Breast epithelium (tissue), 4 donors: ENCODE measurements around the gene CNIH4. TPM values are rescaled to one million over a fixed set of nuclear protein-coding genes. Genes with fewer than 3 reads are reported as not detected.
"Not testable (repeated sequence)": the region's sequence is repeated elsewhere in the genome, so short reads cannot be mapped to it uniquely, and the experiment has no call there.

Experiments
- DNase-seq, 2 donors: peaks; one replicate each; pipeline ENCODE4 v3.0.0-alpha.2; 2019; ENCODE audit warnings: low spot score in 2 of 2
- H3K27ac ChIP-seq, 2 donors: fragments of 200-600 bp; sonication (generic) in 1 of 2; one replicate each; pipeline ENCODE4 v1.5.1; 2016 to 2019; ENCODE audit warnings: mild to moderate bottlenecking in 1 of 2
- H3K27me3 ChIP-seq, 2 donors: fragments of 200-600 bp; sonication (generic) in 1 of 2; one replicate each; pipeline versions ENCODE4 v1.5.1 to v1.6.0; 2017 to 2019; ENCODE audit warnings: control low read depth in 1 of 2, mild to moderate bottlenecking in 1 of 2
- H3K36me3 ChIP-seq: fragments of 200-600 bp; one replicate; pipeline ENCODE4 v1.5.1; 2019
- H3K4me1 ChIP-seq, 2 donors: fragments of 200-600 bp; sonication (generic); one replicate each; pipeline ENCODE4 v1.5.1; 2016 to 2019; ENCODE audit warnings: control low read depth in 1 of 2
- H3K4me3 ChIP-seq, 3 donors: fragments of 200-600 bp; sonication (generic); 1 replicate in 2 of 3; 2 replicates in 1 of 3; pipeline ENCODE4 v1.5.1; 2016 to 2019; ENCODE audit warnings: mild to moderate bottlenecking in 3 of 3, moderate library complexity in 2 of 3
- H3K9me3 ChIP-seq, 2 donors: fragments of 200-600 bp; sonication (generic) in 1 of 2; one replicate each; pipeline ENCODE4 v1.5.1; 2016 to 2019; ENCODE audit warnings: control low read depth in 1 of 2
- POLR2A ChIP-seq: fragments of 450-650 bp; IDR thresholded peaks from one replicate; pipeline ENCODE4 v1.6.1; 2016; ENCODE audit warnings: antibody characterized with exemption, mild to moderate bottlenecking, moderate library complexity
- POLR2AphosphoS5 ChIP-seq, 3 donors: sonication (generic); formaldehyde crosslinking; IDR thresholded peaks; one replicate each; pipeline ENCODE4 v1.6.1; 2017; ENCODE audit warnings: antibody characterized with exemption in 3 of 3
- intact Hi-C: fragments of 100-400 bp; cut with DNase I; formaldehyde crosslinking; loops from one replicate; pipeline ENCODE4 v1.15.1; 2023; ENCODE audit warnings: low total_unique reads
- total RNA-seq, 3 donors: library from RNA; depleted of rRNA; stranded (reverse); fragments of >200 nt; gene quantifications; one replicate each; pipeline ENCODE4 v1.1.0, GENCODE V29; 2016
- TF ChIP-seq, protein P1 (sequence below), 3 donors: fragments of 450-650 bp; IDR thresholded peaks; one replicate each; pipeline ENCODE4 v1.5.1; 2016 to 2017; ENCODE audit warnings: antibody characterized with exemption in 3 of 3, mild to moderate bottlenecking in 3 of 3, moderate library complexity in 3 of 3

The CNIH4 gene
- 10 to 100 TPM; 42.9 to 54.1 (median 43.3) TPM for total RNA-seq

DNA sequence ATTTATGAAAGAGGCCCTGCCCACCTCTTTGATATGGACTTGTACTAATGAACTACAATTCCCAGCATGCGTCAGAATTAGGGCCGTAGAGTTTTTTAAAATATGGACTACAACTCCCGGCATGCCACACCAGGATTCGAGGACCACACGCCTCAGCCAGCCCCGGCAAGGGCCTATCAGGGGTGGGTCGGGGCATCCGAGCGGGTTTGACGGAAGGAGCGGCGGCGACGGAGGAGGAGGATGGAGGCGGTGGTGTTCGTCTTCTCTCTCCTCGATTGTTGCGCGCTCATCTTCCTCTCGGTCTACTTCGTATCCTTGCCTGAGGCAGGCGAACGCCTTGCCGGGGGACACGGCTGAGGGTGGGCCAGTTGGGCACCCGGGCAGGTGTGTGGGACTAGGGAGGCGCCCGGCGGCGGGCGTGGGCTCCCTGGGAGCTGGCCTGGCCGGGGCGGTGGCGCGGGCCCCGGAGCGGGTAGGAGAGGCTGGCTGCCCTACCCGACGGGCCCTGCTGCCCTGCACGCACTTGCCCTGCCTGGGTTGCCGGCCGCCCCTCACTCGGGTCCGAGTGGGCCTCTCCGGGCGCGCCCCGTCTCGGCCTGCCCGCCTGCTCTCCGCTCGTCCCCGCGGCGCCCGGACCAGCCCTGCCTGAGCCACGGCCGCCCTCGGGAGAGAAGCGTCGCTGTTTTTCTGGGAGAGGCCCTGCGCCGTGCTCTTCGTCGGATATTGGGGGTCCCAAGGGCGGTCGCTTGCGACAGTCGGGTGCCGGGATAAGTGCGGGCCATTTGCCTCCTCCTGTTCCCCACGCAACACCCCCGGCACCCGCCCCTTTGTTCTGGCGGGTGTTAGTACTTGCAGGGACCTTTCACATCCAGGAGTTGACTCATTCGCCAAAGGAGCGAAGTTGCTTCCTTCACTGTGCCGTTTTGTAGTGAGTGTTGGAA lies at the start of gene CNIH4:
Gene CNIH4 (plus strand): TSS at position 195 of the 941 bp plus-strand sequence. CDS start 46 bp downstream, at position 241.
- Histone ChIP-seq H3K27me3 (no peaks in the 10 kb centered on the region), H3K4me3 (peak within 1 kb of the TSS; percentile 79 to 94 (median 93)), H3K36me3 (no peaks in the 10 kb centered on the region), H3K27ac (peak within 1 kb of the TSS; percentile 93 to 96), H3K9me3 (no peaks in the 10 kb centered on the region), H3K4me1 (peaks cover 7% of the 10 kb centered on the region in 2 donors)
- intact Hi-C loops: no loop called here
- DNase-seq: peak; percentile 82 to 93
- TF ChIP-seq POLR2A (peak; percentile 74), POLR2AphosphoS5 (IDR thresholded peaks at IDR 0.05) (peak; percentile 53 to 92 (median 88))
- TF ChIP-seq, protein P1, sequence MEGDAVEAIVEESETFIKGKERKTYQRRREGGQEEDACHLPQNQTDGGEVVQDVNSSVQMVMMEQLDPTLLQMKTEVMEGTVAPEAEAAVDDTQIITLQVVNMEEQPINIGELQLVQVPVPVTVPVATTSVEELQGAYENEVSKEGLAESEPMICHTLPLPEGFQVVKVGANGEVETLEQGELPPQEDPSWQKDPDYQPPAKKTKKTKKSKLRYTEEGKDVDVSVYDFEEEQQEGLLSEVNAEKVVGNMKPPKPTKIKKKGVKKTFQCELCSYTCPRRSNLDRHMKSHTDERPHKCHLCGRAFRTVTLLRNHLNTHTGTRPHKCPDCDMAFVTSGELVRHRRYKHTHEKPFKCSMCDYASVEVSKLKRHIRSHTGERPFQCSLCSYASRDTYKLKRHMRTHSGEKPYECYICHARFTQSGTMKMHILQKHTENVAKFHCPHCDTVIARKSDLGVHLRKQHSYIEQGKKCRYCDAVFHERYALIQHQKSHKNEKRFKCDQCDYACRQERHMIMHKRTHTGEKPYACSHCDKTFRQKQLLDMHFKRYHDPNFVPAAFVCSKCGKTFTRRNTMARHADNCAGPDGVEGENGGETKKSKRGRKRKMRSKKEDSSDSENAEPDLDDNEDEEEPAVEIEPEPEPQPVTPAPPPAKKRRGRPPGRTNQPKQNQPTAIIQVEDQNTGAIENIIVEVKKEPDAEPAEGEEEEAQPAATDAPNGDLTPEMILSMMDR (IDR thresholded peaks at IDR 0.05): no peak

DNA sequence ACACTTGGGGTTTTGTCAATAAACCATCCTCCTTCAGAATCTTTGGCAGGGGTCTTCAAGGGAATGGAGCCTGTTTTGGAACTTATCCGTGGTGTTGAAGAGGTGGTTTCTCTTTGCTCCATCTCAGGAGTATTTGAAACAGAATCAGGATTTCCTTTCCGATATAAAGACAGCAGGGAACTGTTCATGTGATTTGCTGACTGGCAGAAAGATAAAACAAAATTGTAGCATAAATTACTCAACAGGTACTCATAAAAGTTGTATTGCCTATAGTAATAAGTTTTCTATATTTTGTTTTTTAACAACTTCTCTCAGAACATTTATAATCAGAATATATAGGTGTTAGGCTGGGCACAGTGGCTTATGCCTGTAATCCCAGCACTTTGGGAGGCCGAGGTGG lies 48.6 kb upstream of the CNIH4 start:
- Histone ChIP-seq H3K9me3 (no peaks in the 10 kb centered on the region), H3K4me3 (no peak overlapping the region), H3K36me3 (no peaks in the 10 kb centered on the region), H3K4me1 (no peaks in the 10 kb centered on the region), H3K27ac (no peak overlapping the region), H3K27me3 (no peaks in the 10 kb centered on the region)
- no peak for DNase-seq
- TF ChIP-seq, protein P1 (IDR thresholded peaks at IDR 0.05): no peak
- TF ChIP-seq POLR2A (no peak), POLR2AphosphoS5 (IDR thresholded peaks at IDR 0.05) (no peak)
- intact Hi-C loops: no loop called here

DNA sequence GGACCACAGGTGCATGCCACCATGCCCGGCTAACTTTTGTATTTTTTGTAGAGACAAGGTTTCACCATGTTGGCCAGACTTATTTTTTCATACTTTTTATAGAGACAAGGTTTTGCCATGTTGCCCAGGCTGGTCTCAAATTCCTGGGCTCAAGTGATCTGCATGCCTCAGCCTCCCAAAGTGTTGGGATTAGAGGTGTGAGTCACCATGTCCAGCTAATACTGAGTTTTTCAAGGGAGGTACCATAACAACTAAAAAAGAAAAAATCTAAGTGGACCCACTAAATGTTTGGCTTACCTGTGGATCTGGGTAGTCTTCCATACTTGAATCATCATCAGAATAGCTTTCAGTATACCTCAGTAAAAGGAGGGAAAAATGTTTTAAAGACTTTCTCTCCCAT lies 45.2 kb upstream of the CNIH4 start:
- H3K4me3 ChIP-seq, H3K27me3 ChIP-seq, intact Hi-C loops, DNase-seq, H3K36me3 ChIP-seq, H3K27ac ChIP-seq, H3K4me1 ChIP-seq, H3K9me3 ChIP-seq: not testable (repeated sequence)

DNA sequence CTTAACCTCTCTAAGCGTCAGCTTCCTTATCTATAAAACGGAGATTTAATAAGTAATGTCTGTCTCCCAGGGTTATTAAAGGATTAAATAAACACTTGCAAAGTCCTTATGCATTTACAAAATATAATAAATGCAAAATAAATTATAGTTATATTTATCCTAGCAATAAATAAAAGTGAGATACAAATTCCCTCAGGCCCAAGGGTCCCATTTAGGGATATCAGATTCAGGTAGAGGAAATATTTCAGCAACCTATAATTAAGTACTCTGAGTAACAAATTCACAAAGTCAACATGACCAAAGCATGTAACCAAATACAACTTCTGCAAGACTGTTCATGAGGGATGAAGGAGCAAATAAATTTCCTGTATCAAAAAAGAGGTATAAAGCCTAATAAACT lies 44.7 kb upstream of the CNIH4 start:
- Histone ChIP-seq H3K27ac (no peak overlapping the region), H3K4me1 (no peaks in the 10 kb centered on the region), H3K4me3 (no peak overlapping the region), H3K9me3 (no peaks in the 10 kb centered on the region), H3K27me3 (no peaks in the 10 kb centered on the region), H3K36me3 (no peaks in the 10 kb centered on the region)
- no peak for TF ChIP-seq POLR2AphosphoS5 (IDR thresholded peaks at IDR 0.05)
- no peak for TF ChIP-seq POLR2A
- TF ChIP-seq, protein P1 (IDR thresholded peaks at IDR 0.05): no peak
- no peak for DNase-seq
- intact Hi-C loops: no loop called here

DNA sequence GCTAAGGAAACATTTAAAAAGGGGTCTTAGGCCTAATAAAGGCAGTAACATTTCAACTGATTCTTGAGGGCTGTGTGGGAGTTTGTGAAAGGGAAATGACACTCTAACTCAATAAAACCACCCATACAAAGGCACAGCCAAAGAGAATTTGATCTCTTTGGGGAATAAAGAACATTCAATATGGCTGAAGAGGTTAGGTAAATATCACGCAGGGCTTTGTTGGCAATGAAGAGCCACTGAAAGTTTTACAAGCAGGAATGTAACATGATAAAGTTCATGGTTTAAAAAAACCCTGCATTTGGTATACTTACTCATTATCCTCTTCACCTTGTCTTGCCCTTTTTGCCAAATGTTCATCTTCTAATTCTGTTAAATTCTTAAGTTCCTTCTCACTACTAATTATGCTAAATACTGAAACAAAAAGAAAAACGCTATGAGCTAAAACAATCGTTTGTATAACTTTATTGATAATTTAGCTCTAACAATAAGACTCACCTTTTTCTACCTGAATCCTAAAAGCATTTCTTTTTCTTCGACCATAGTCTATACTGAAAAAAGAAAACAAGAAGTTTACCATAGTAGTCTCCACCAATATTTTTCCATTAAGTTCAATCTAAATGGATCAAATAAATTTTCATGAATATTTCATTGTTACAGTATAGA lies 39.2 kb upstream of the CNIH4 start:
- DNase-seq: no peak
- intact Hi-C loops: no loop called here
- no peaks in the 10 kb centered on the region for H3K27me3 ChIP-seq
- no peak overlapping the region for H3K4me3 ChIP-seq
- TF ChIP-seq POLR2AphosphoS5 (IDR thresholded peaks at IDR 0.05) (no peak), POLR2A (no peak)
- TF ChIP-seq, protein P1 (IDR thresholded peaks at IDR 0.05): no peak
- no peaks in the 10 kb centered on the region for H3K9me3 ChIP-seq
- H3K27ac ChIP-seq: no peak overlapping the region
- H3K36me3 ChIP-seq: no peaks in the 10 kb centered on the region
- H3K4me1 ChIP-seq: no peaks in the 10 kb centered on the region
